ENCODE data around the gene SLC23A3. TPM values are rescaled to one million over a fixed set of nuclear protein-coding genes. Genes with fewer than 3 reads are reported as not detected.
A peak's percentile ranks its signal among the peaks of the same experiment; 100 is the strongest.

SLC23A3 gene
- total and polyA plus RNA-seq, 4 donors = 0.23 to 2.4 (median 0.66) TPM

- TF ChIP-seq RAD21 (IDR thresholded peaks at IDR 0.05) (no peak), SP1 (IDR thresholded peaks at IDR 0.05) (no peak)
Observed at GRCh38 chr2:219124381-219125110, 45.3 kb downstream of the SLC23A3 start (continued).

GRCh38 chr2:219123356-219124135, 46.3 kb downstream of the SLC23A3 start:
- Histone ChIP-seq H3K9me3 (ENCODE audit: control insufficient read depth in 4 of 4, low read length in 3 of 4) (no peaks in the 10 kb centered on the region), H3K36me3 (ENCODE audit: control insufficient read depth in 4 of 4, insufficient read depth in 3 of 4, low read depth in 1 of 4, low read length in 3 of 4) (no peaks in the 10 kb centered on the region), H3K27ac (ENCODE audit: low read depth in 1 of 2, low read length in 2 of 2) (no peak overlapping the region), H3K4me3 (ENCODE audit: low read depth in 1 of 3, low read length in 3 of 3) (no peak overlapping the region), H3K9ac (ENCODE audit: low read depth in 1 of 2, low read length in 2 of 2) (peak overlapping the region in 1 of 2 donors; percentile 33), H3K4me1 (ENCODE audit: control insufficient read depth in 4 of 4, insufficient read depth in 4 of 4, low read length in 3 of 4) (peaks cover 19 to 53% (median 47%) of the 10 kb centered on the region in 4 donors), H3K27me3 (ENCODE audit: control insufficient read depth in 4 of 4, insufficient read depth in 4 of 4, low read length in 3 of 4) (no peaks in the 10 kb centered on the region)
- no peak for DNase-seq (ENCODE audit: low spot score)
- TF ChIP-seq HNF4A (conservative IDR thresholded peaks at IDR 0.05) (peak; percentile 44 to 57), FOXA1 (IDR thresholded peaks at IDR 0.05) (no peak), REST (IDR thresholded peaks at IDR 0.05) (no peak), NR2F2 (IDR thresholded peaks at IDR 0.05) (no peak), HNF4G (IDR thresholded peaks at IDR 0.05) (no peak), GABPA (IDR thresholded peaks at IDR 0.05 in 1 of 2, conservative IDR thresholded peaks at IDR 0.05 in 1 of 2) (no peak), JUND (IDR thresholded peaks at IDR 0.05) (no peak), MAX (IDR thresholded peaks at IDR 0.05) (no peak)
- 80% methylated on average over 8 of the region's 8 CpGs for WGBS

GRCh38 chr2:219122202-219122980, 47.4 kb downstream of the SLC23A3 start:
- H3K36me3 ChIP-seq (ENCODE audit: control insufficient read depth in 4 of 4, insufficient read depth in 3 of 4, low read depth in 1 of 4, low read length in 3 of 4) = no peaks in the 10 kb centered on the region
- H3K9me3 ChIP-seq (ENCODE audit: control insufficient read depth in 4 of 4, low read length in 3 of 4) = no peaks in the 10 kb centered on the region
- peaks cover 15 to 61% (median 51%) of the 10 kb centered on the region in 4 donors for H3K4me1 ChIP-seq (ENCODE audit: control insufficient read depth in 4 of 4, insufficient read depth in 4 of 4, low read length in 3 of 4)
- no peak for DNase-seq (ENCODE audit: low spot score)
- H3K4me3 ChIP-seq (ENCODE audit: low read depth in 1 of 3, low read length in 3 of 3) = no peak overlapping the region
- 74% methylated on average over 5 of the region's 5 CpGs for WGBS
- no peaks in the 10 kb centered on the region for H3K27me3 ChIP-seq (ENCODE audit: control insufficient read depth in 4 of 4, insufficient read depth in 4 of 4, low read length in 3 of 4)
- H3K27ac ChIP-seq (ENCODE audit: low read depth in 1 of 2, low read length in 2 of 2) = no peak overlapping the region
- TF ChIP-seq REST (IDR thresholded peaks at IDR 0.05) (no peak), FOXA1 (IDR thresholded peaks at IDR 0.05) (no peak), SP1 (IDR thresholded peaks at IDR 0.05) (no peak), ATF3 (IDR thresholded peaks at IDR 0.05) (no peak), YY1 (IDR thresholded peaks at IDR 0.05) (no peak), EGR1 (IDR thresholded peaks at IDR 0.05; ENCODE audit: low read depth in 2 of 2) (no peak), GABPA (IDR thresholded peaks at IDR 0.05 in 1 of 2, conservative IDR thresholded peaks at IDR 0.05 in 1 of 2) (no peak), ZBTB33 (IDR thresholded peaks at IDR 0.05) (no peak), NR2F2 (IDR thresholded peaks at IDR 0.05) (no peak), MAX (IDR thresholded peaks at IDR 0.05) (no peak), HNF4A (conservative IDR thresholded peaks at IDR 0.05) (no peak)
- H3K9ac ChIP-seq (ENCODE audit: low read depth in 1 of 2, low read length in 2 of 2) = no peak overlapping the region
